GM19463 (cell line): ENCODE results near the gene EPGN.
A peak's percentile ranks its signal among the peaks of the same experiment; 100 is the strongest.

ENCODE experiments used
- ATAC-seq: cut with Tn5 transposase; IDR thresholded peaks from one replicate; pipeline ENCODE4 v1.9.1; 2021; ENCODE audit warnings: mild to moderate bottlenecking, moderate library complexity; ENCODE audit not compliant: unreplicated experiment

Gene EPGN

GRCh38 chr4:74307170-74307569 lies 1.1 kb upstream of the EPGN start:
- ATAC-seq, result no peak

- ATAC-seq, result no peak
Observed at GRCh38 chr4:74309223-74309622, 953 bp downstream of the EPGN start.

GRCh38 chr4:74311696-74312313 lies 3.5 kb downstream of the EPGN start:
- peak; percentile 61 for ATAC-seq

GRCh38 chr4:74314329-74314728 lies 6.1 kb downstream of the EPGN start:
- no peak for ATAC-seq

GRCh38 chr4:74314944-74315343 lies 6.7 kb downstream of the EPGN start:
- ATAC-seq, result no peak

GRCh38 chr4:74315376-74315775 lies 7.1 kb downstream of the EPGN start:
- ATAC-seq, result no peak

- no peak for ATAC-seq
Observed at GRCh38 chr4:74316397-74316796, 8.1 kb downstream of the EPGN start.

GRCh38 chr4:74317616-74318246 lies 9.5 kb downstream of the EPGN start:
- ATAC-seq, result no peak

GRCh38 chr4:74318276-74318675 lies 10.0 kb downstream of the EPGN start:
- ATAC-seq, result no peak

- no peak for ATAC-seq
Observed at GRCh38 chr4:74319470-74319869, 11.2 kb downstream of the EPGN start.

GRCh38 chr4:74320559-74321118 lies 12.4 kb downstream of the EPGN start:
- ATAC-seq, result peak; percentile 73

GRCh38 chr4:74322301-74322700 lies 14.0 kb downstream of the EPGN start:
- ATAC-seq, result no peak

GRCh38 chr4:74323663-74324062 lies 15.4 kb downstream of the EPGN start:
- ATAC-seq, result no peak

GRCh38 chr4:74324262-74324661 lies 16.0 kb downstream of the EPGN start:
- ATAC-seq, result no peak

- ATAC-seq, result no peak
Observed at GRCh38 chr4:74325886-74326285, 17.6 kb downstream of the EPGN start.

- ATAC-seq, result no peak
Observed at GRCh38 chr4:74327762-74328161, 19.5 kb downstream of the EPGN start.

GRCh38 chr4:74328501-74328900 lies 20.2 kb downstream of the EPGN start:
- no peak for ATAC-seq

- ATAC-seq, result no peak
Observed at GRCh38 chr4:74329307-74329706, 21.0 kb downstream of the EPGN start.

GRCh38 chr4:74330295-74330750 lies 22.1 kb downstream of the EPGN start:
- ATAC-seq, result no peak

GRCh38 chr4:74331252-74331651 lies 23.0 kb downstream of the EPGN start:
- ATAC-seq, result no peak

GRCh38 chr4:74331944-74332343 lies 23.7 kb downstream of the EPGN start:
- ATAC-seq, result no peak

- no peak for ATAC-seq
Observed at GRCh38 chr4:74334636-74335035, 26.4 kb downstream of the EPGN start.
